Central memory CD8-positive, alpha-beta T cell (primary cell): ENCODE data around the gene GRID1.
"Not testable (repeated sequence)": the region's sequence is repeated elsewhere in the genome, so short reads cannot be mapped to it uniquely, and the experiment has no call there.

ENCODE experiments used
- ATAC-seq: fragments of 150-1000 bp; cut with Tn5 transposase; replicated peaks from 2 replicates; pipeline ENCODE4 v1.10.0; 2022; ENCODE audit warnings: mild to moderate bottlenecking, moderate FRiP score, moderate number of reproducible peaks; ENCODE audit not compliant: poor library complexity, severe bottlenecking; ENCODE audit errors: extremely low read depth
- DNase-seq, 2 donors: peaks; one replicate each; pipeline ENCODE4 v3.0.0; 2021; ENCODE audit warnings: low spot score in 2 of 2
- H3K27ac Mint-ChIP-seq: one replicate; pipeline ENCODE4 v1.8.0; 2022; ENCODE audit warnings: low read depth, mild to moderate bottlenecking, moderate library complexity, mixed read lengths
- H3K27me3 Mint-ChIP-seq: one replicate; pipeline ENCODE4 v1.8.0; 2022; ENCODE audit warnings: mixed read lengths
- H3K36me3 Mint-ChIP-seq: one replicate; pipeline ENCODE4 v1.8.0; 2022; ENCODE audit warnings: mild to moderate bottlenecking, moderate library complexity, mixed read lengths; ENCODE audit not compliant: insufficient read depth
- H3K4me1 Mint-ChIP-seq: one replicate; pipeline ENCODE4 v1.8.0; 2022; ENCODE audit warnings: mixed read lengths
- H3K4me3 Mint-ChIP-seq: one replicate; pipeline ENCODE4 v1.8.0; 2022; ENCODE audit warnings: mild to moderate bottlenecking, moderate library complexity, mixed read lengths
- H3K9me3 Mint-ChIP-seq: one replicate; pipeline ENCODE4 v1.8.0; 2022; ENCODE audit warnings: mixed read lengths

Gene GRID1

DNA sequence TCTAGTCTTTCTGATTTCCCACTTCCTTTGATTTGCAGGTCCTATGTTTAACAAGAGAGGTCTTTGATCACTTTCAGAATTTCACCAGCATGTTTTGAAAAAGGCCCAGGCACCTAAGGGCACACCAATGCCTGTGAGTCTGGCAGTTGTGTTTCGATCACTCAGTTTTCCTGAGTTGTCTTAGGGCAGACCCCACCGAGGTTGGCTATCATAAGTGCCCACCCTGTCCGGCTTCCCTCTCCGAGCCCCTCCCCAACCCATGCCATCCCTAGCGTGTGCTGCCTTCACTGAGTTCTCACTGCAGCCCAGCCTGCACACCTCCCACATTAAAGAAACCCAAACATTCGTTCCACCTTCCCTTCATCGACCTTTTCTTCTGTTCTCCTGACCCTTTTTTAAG lies 257.9 kb downstream of the GRID1 start:
- no peak overlapping the region for H3K4me3 Mint-ChIP-seq
- no peaks in the 10 kb centered on the region for H3K27me3 Mint-ChIP-seq
- H3K4me1 Mint-ChIP-seq = no peaks in the 10 kb centered on the region
- DNase-seq (no peak), ATAC-seq (no peak)
- H3K27ac Mint-ChIP-seq = no peak overlapping the region
- no peaks in the 10 kb centered on the region for H3K9me3 Mint-ChIP-seq
- H3K36me3 Mint-ChIP-seq = no peaks in the 10 kb centered on the region

DNA sequence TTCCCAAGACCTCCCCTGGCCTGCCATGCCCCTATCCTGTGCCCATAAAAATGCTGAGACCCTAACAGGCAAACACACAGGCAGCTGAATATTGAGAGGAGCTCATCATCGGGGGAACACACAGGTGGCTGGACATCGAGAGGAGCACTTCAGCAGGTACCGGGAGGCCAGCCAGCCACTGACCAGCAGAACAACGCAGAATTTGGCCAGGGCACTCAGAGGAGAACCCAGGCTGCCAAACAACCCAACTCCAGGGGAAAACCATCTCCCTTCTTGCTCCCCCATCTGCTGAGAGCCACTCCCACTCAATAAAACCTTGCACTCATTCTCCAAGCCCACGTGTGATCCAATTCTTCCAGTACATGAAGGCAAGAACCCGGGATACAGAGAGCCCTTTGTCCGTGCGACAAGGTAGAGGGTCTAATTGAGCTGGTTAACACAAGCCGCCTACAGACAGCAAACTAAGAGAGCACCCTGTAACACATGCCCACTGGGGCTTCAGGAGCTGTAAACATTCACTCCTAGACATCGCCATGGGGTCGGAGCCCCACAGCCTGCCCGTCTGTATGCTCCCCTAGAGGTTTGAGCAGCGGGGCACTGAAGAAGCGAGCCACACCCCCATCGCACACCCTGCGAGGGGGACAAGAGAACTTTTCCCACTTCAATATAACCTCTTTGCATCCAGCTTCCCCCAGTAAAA lies 258.8 kb downstream of the GRID1 start:
- H3K27me3 Mint-ChIP-seq, H3K9me3 Mint-ChIP-seq, H3K4me3 Mint-ChIP-seq, H3K4me1 Mint-ChIP-seq, DNase-seq, ATAC-seq, H3K27ac Mint-ChIP-seq, H3K36me3 Mint-ChIP-seq: not testable (repeated sequence)

DNA sequence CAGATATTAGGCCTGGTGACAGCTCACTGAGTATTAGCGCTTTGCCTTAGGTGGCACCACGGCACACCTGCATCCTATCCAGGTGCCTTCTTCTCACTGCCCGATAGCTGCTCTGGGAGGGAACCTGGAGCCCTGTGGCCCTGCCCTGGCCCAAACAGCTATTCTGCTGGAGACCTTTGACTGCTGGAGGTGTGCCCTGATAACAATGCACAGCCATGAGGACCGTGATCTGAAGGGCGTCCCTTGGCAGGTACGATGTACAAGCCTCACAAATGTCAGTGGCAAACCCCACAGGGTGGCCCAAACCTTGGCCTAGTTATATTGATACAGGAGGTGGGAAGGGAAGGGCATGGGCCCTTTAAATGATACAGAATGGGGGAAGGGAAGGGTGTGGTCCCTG lies 259.5 kb downstream of the GRID1 start:
- Mint-ChIP-seq H3K4me1 (no peaks in the 10 kb centered on the region), H3K4me3 (no peak overlapping the region), H3K27ac (no peak overlapping the region), H3K9me3 (no peaks in the 10 kb centered on the region), H3K36me3 (no peaks in the 10 kb centered on the region), H3K27me3 (no peaks in the 10 kb centered on the region)
- ATAC-seq = no peak
- no peak for DNase-seq

- Mint-ChIP-seq H3K9me3 (no peaks in the 10 kb centered on the region), H3K27me3 (no peaks in the 10 kb centered on the region), H3K27ac (no peak overlapping the region), H3K4me1 (no peaks in the 10 kb centered on the region), H3K36me3 (no peaks in the 10 kb centered on the region), H3K4me3 (no peak overlapping the region)
- DNase-seq (no peak), ATAC-seq (no peak)
These were observed 260.0 kb downstream of the GRID1 start for GRCh38 chr10:86106616-86107015.

GRCh38 chr10:86105640-86106039 lies 261.0 kb downstream of the GRID1 start:
- no peaks in the 10 kb centered on the region for H3K36me3 Mint-ChIP-seq
- no peak overlapping the region for H3K4me3 Mint-ChIP-seq
- no peak for DNase-seq
- no peaks in the 10 kb centered on the region for H3K4me1 Mint-ChIP-seq
- H3K27ac Mint-ChIP-seq = no peak overlapping the region
- H3K27me3 Mint-ChIP-seq = no peaks in the 10 kb centered on the region
- ATAC-seq = no peak
- no peaks in the 10 kb centered on the region for H3K9me3 Mint-ChIP-seq

DNA sequence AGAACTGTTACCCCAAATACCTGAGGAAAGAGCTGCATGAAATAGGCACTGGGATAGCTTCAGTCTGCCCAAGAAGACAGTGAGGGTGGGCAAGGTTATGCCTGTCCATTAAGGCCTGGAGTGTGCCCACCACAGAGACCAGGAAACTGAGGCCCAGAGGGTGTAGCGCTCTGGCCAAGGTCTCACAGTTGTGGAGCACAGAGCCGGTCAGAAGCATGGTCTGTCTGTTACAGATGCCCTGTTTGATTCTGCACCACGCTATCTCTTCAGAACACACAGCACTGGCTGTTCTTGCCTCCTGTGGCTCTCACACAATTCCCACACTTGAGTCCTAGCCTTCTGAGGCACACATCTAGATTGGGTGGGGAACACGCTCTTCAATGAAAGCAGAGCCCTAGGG lies 261.4 kb downstream of the GRID1 start:
- no peaks in the 10 kb centered on the region for H3K36me3 Mint-ChIP-seq
- H3K9me3 Mint-ChIP-seq = no peaks in the 10 kb centered on the region
- no peak overlapping the region for H3K27ac Mint-ChIP-seq
- DNase-seq (no peak), ATAC-seq (no peak)
- H3K4me3 Mint-ChIP-seq = no peak overlapping the region
- H3K4me1 Mint-ChIP-seq = no peaks in the 10 kb centered on the region
- no peaks in the 10 kb centered on the region for H3K27me3 Mint-ChIP-seq

DNA sequence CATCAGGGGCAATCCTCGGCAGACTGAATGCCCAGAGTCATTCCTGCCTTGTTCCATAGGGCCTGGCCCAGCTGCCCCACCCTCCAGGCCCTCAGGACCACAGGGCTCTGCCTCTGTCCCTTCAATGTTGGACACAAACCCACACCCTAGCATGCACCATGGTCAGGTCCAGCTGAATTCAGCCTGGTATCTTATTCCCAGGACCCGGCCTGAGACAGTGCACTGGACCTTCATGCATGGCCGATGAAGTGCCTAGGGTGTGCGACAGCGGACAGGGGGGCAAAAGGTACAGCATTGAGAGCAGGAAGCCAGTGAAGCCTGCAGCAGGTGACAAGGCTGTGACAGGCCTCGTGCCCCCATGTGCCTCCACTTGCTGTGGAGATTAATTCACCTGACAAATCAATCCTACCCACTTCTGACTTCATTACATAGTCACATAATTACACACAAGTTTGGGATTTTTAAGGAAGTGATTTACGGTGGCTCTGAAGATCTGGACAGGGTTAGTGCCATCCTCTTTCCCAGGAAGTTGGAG lies 261.9 kb downstream of the GRID1 start:
- no peak overlapping the region for H3K4me3 Mint-ChIP-seq
- no peaks in the 10 kb centered on the region for H3K27me3 Mint-ChIP-seq
- ATAC-seq (no peak), DNase-seq (no peak)
- no peaks in the 10 kb centered on the region for H3K9me3 Mint-ChIP-seq
- no peaks in the 10 kb centered on the region for H3K36me3 Mint-ChIP-seq
- H3K4me1 Mint-ChIP-seq = no peaks in the 10 kb centered on the region
- no peak overlapping the region for H3K27ac Mint-ChIP-seq

DNA sequence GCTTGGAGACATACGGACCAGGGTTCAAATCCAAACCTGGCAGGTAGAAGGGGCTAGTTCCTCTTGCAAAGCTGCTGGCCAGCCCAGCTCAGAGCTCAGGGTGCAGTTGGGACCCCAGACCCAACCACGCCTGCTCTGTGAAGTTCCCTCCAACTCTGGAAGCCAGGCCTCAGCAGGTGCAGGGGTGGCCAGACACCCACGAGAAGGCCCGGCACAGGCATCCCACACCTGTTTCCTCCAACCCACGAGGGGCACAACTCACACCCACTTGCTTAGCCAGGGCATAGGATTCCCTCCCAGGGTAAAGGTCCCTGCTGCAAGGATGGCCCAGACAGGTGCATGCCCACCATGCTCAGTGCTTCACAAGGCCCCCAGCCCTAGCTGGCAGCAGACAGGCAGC lies 262.4 kb downstream of the GRID1 start:
- no peak overlapping the region for H3K4me3 Mint-ChIP-seq
- H3K27me3 Mint-ChIP-seq = no peaks in the 10 kb centered on the region
- H3K27ac Mint-ChIP-seq = no peak overlapping the region
- no peak for ATAC-seq
- no peaks in the 10 kb centered on the region for H3K9me3 Mint-ChIP-seq
- no peak for DNase-seq
- H3K36me3 Mint-ChIP-seq = no peaks in the 10 kb centered on the region
- H3K4me1 Mint-ChIP-seq = no peaks in the 10 kb centered on the region

- H3K4me3 Mint-ChIP-seq = no peak overlapping the region
- no peak for DNase-seq
- no peaks in the 10 kb centered on the region for H3K4me1 Mint-ChIP-seq
- ATAC-seq = no peak
- no peaks in the 10 kb centered on the region for H3K36me3 Mint-ChIP-seq
- no peak overlapping the region for H3K27ac Mint-ChIP-seq
- H3K9me3 Mint-ChIP-seq = no peaks in the 10 kb centered on the region
- no peaks in the 10 kb centered on the region for H3K27me3 Mint-ChIP-seq
These were observed 263.0 kb downstream of the GRID1 start for GRCh38 chr10:86103391-86104101.

DNA sequence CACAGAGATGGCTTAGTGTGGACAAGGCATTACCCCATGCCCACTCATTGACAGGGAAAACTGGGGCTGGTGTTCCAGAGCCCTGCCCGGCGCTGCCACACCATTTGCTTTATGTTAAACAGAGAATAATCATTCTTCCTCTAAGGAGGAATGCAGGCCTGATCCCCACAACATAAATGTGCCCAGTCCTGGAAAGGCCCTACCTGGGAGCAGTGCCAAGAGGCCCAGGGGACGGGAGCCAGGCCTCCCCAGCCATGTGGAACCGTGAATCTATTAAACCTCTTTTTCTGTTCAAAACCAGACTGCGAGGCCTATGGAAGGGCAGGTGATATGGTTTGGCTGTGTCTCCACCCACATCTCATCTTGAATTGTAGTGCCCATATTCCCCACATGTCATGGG lies 264.1 kb downstream of the GRID1 start:
- Mint-ChIP-seq H3K27ac (no peak overlapping the region), H3K27me3 (no peaks in the 10 kb centered on the region), H3K4me3 (no peak overlapping the region), H3K36me3 (no peaks in the 10 kb centered on the region), H3K4me1 (no peaks in the 10 kb centered on the region), H3K9me3 (no peaks in the 10 kb centered on the region)
- DNase-seq = no peak
- no peak for ATAC-seq

- Mint-ChIP-seq H3K27ac (no peak overlapping the region), H3K27me3 (no peaks in the 10 kb centered on the region), H3K36me3 (no peaks in the 10 kb centered on the region), H3K4me1 (no peaks in the 10 kb centered on the region), H3K9me3 (no peaks in the 10 kb centered on the region), H3K4me3 (no peak overlapping the region)
- ATAC-seq = no peak
- no peak for DNase-seq
These were observed 264.6 kb downstream of the GRID1 start for GRCh38 chr10:86102031-86102430.

DNA sequence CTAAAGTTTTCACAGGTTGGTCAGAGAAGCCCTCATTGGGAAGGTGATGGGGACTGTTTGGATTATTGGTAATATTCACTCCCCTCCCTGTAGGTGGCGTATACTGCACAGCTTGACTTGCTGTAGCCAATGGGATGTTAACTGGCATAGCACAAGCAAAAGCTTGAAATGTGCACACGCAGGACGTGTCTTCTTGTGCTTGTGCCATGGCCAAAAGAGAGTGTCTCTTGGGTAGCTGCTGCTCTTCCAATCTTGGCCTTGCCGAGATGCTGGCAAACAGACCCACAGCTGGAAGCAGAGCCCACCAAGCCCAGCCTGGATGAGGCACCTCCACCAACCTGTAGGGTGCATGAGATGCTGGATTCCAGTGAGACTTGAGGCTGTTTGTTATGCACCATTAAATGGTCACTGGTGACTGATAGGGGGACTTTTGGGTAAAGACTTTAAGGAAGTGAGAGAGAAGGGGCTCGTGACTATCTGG lies 266.0 kb downstream of the GRID1 start:
- Mint-ChIP-seq H3K27ac (no peak overlapping the region), H3K4me3 (no peak overlapping the region), H3K4me1 (no peaks in the 10 kb centered on the region), H3K36me3 (no peaks in the 10 kb centered on the region), H3K27me3 (no peaks in the 10 kb centered on the region), H3K9me3 (no peaks in the 10 kb centered on the region)
- ATAC-seq = no peak
- DNase-seq = no peak
